T-helper 2 cell treated with Interferon-gamma antibody and Interleukin-4, amounts not matched to agents 5 μg/mL and 100 μg/mL, for 36 hours (primary cell): ENCODE measurements around the gene MAPK8IP1.

Experiments
- DNase-seq: peaks from one replicate; pipeline ENCODE4 v3.0.0; 2021; ENCODE audit warnings: low spot score
- H3K27ac Mint-ChIP-seq: one replicate; pipeline ENCODE4 v1.8.0; 2021; ENCODE audit warnings: mild to moderate bottlenecking, mixed read lengths
- H3K27me3 Mint-ChIP-seq: one replicate; pipeline ENCODE4 v1.8.0; 2021; ENCODE audit warnings: low read depth, mixed read lengths
- H3K36me3 Mint-ChIP-seq: one replicate; pipeline ENCODE4 v1.8.0; 2021; ENCODE audit warnings: low read depth, mixed read lengths
- H3K4me1 Mint-ChIP-seq: one replicate; pipeline ENCODE4 v1.8.0; 2021; ENCODE audit warnings: low read depth, mixed read lengths
- H3K4me3 Mint-ChIP-seq: one replicate; pipeline ENCODE4 v1.8.0; 2022; ENCODE audit warnings: mild to moderate bottlenecking, moderate library complexity, mixed read lengths
- H3K9me3 Mint-ChIP-seq: one replicate; pipeline ENCODE4 v1.8.0; 2021; ENCODE audit warnings: mixed read lengths

Gene MAPK8IP1

DNA sequence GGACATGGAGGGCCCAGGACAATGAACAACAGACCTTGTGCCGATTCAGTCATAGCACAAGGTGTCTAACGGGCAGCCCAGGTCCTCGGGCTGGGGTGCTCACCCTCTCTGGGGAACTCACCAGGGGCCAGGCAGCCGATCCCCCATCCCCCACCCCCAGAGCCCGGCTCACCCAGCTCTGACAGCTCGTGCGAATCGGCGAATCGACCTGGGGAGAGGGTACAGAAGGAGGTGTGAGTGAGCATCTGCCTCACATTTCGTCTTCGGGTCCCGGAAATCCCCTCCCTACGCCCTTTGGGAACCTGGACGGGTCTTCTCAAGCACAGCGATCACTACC, 31.8 kb downstream of the MAPK8IP1 start:
- H3K27ac Mint-ChIP-seq: peak overlapping the region; percentile 96
- H3K27me3 Mint-ChIP-seq: peaks cover 7% of the 10 kb centered on the region
- peaks cover 26% of the 10 kb centered on the region for H3K4me1 Mint-ChIP-seq
- H3K4me3 Mint-ChIP-seq: peak overlapping the region; percentile 98
- H3K9me3 Mint-ChIP-seq: no peaks in the 10 kb centered on the region
- peaks cover 15% of the 10 kb centered on the region for H3K36me3 Mint-ChIP-seq
- no peak for DNase-seq

GRCh38 chr11:45917623-45918330, 32.3 kb downstream of the MAPK8IP1 start, which contains the start of gene PEX16:
TSS of gene PEX16 (minus strand) at chr11:45917877. CDS start at chr11:45917811, 66 bp downstream.
- Mint-ChIP-seq H3K4me1 (peaks cover 26% of the 10 kb centered on the region), H3K4me3 (peak within 1 kb of the TSS; percentile 98), H3K9me3 (no peaks in the 10 kb centered on the region), H3K27ac (peak within 1 kb of the TSS; percentile 96), H3K27me3 (peaks cover 7% of the 10 kb centered on the region), H3K36me3 (peaks cover 15% of the 10 kb centered on the region)
- DNase-seq: peak; percentile 98

- Mint-ChIP-seq H3K4me1 (peaks cover 26% of the 10 kb centered on the region), H3K36me3 (peaks cover 15% of the 10 kb centered on the region), H3K27me3 (peaks cover 10% of the 10 kb centered on the region), H3K27ac (peak overlapping the region; percentile 96), H3K4me3 (peak overlapping the region; percentile 98), H3K9me3 (no peaks in the 10 kb centered on the region)
- peak; percentile 71 for DNase-seq
These were observed 33.0 kb downstream of the MAPK8IP1 start for GRCh38 chr11:45918331-45918941.

- Mint-ChIP-seq H3K9me3 (no peaks in the 10 kb centered on the region), H3K4me3 (peak overlapping the region; percentile 98), H3K36me3 (peaks cover 13% of the 10 kb centered on the region), H3K27ac (peak overlapping the region; percentile 96), H3K4me1 (peaks cover 26% of the 10 kb centered on the region), H3K27me3 (peaks cover 15% of the 10 kb centered on the region)
- DNase-seq: no peak
These were observed 33.7 kb downstream of the MAPK8IP1 start for GRCh38 chr11:45918962-45919675.

GRCh38 chr11:45919806-45920530, 34.5 kb downstream of the MAPK8IP1 start:
- Mint-ChIP-seq H3K36me3 (peaks cover 10% of the 10 kb centered on the region), H3K27me3 (peaks cover 24% of the 10 kb centered on the region), H3K27ac (peak overlapping the region; percentile 31), H3K9me3 (no peaks in the 10 kb centered on the region), H3K4me3 (peak overlapping the region; percentile 98), H3K4me1 (peaks cover 26% of the 10 kb centered on the region)
- no peak for DNase-seq

- peaks cover 27% of the 10 kb centered on the region for H3K27me3 Mint-ChIP-seq
- H3K4me3 Mint-ChIP-seq: peak overlapping the region; percentile 66
- H3K9me3 Mint-ChIP-seq: no peaks in the 10 kb centered on the region
- peaks cover 6% of the 10 kb centered on the region for H3K36me3 Mint-ChIP-seq
- DNase-seq: no peak
- peaks cover 26% of the 10 kb centered on the region for H3K4me1 Mint-ChIP-seq
- H3K27ac Mint-ChIP-seq: no peak overlapping the region
These were observed 35.4 kb downstream of the MAPK8IP1 start for GRCh38 chr11:45920531-45921477.

DNA sequence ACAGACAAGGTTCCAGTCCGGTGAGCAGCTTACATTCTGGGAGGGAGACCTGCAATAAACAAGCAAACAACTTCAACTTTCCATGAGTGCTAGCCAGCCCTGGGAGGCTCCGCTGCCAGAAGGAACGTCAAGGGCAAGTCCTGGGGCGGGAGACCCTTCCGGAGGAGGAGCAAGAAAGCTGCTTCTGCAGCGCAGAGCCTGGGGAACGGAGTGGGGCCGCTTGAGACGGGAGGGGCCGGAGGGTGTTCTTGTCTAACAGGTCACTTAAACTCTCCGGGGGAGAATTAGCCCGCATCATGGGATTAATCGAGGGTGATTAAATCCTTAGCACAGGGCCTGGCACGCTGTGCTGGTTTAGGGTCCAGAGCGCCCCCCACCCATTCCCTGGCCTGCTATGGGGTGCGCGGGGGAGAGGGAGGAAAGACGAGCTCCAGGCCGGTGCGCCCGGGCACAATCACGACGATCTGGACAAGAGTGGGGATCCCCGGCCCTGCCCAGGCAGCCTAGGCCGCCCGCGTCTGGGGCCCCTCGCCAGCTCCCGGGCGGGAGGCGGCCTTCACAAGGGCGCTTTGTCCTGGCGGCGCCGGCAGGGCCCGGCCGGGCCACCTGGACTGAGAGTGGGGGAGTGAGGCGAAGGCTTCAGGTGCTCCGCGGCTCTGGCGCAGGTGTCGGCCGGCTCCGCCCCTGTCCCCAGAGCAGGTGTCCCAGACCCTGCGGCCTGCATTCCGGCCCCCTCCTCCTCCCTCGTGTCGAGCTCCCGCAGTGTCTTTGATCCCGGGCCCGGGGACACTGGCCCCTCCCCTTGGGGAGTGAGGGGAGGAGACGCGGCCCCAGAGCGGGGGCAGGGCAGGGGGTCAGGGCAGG, 36.3 kb downstream of the MAPK8IP1 start:
- H3K36me3 Mint-ChIP-seq: no peaks in the 10 kb centered on the region
- H3K27me3 Mint-ChIP-seq: peaks cover 27% of the 10 kb centered on the region
- H3K9me3 Mint-ChIP-seq: no peaks in the 10 kb centered on the region
- H3K4me1 Mint-ChIP-seq: peaks cover 19% of the 10 kb centered on the region
- H3K4me3 Mint-ChIP-seq: peak overlapping the region; percentile 66
- H3K27ac Mint-ChIP-seq: no peak overlapping the region
- no peak for DNase-seq

DNA sequence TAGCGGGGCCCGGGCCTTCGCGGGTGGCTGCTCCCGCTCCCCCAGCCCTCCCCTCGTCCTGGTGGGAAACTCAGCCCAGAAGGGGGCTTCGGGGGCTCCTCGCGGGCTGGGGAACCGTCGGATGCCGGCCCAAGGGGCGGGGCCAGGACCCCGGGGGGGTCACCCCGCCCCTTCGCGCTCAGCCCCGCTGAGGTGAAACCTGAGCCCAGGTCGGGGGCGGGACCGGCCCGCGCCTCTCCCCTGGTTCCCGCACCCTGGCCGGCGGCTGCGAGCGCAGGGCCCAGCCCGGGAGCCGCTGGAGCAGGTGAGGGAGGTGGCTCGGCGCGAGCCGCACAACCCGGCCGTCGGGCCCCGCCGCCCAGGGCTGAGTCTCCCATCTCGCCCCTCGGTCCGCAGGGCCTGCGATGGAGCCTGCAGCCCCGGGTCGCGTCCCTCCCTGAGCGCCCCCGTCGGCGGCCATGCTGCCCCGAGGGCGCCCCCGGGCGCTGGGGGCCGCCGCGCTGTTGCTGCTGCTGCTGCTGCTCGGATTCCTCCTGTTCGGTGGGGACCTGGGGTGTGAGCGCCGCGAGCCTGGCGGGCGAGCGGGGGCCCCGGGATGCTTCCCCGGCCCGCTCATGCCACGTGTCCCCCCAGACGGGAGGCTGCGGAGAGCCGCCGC, 37.1 kb downstream of the MAPK8IP1 start, which contains the start of gene LARGE2:
Gene LARGE2, plus strand, starts transcription at position 232 of the 658 bp plus-strand sequence. Its CDS starts 227 bp downstream, at position 459.
- Mint-ChIP-seq H3K4me3 (peak within 1 kb of the TSS; percentile 66), H3K4me1 (peaks cover 21% of the 10 kb centered on the region), H3K27me3 (peaks cover 27% of the 10 kb centered on the region), H3K36me3 (no peaks in the 10 kb centered on the region), H3K9me3 (no peaks in the 10 kb centered on the region), H3K27ac (peak within 1 kb of the TSS; percentile 45)
- no peak for DNase-seq

GRCh38 chr11:45924036-45924915, 38.8 kb downstream of the MAPK8IP1 start:
- Mint-ChIP-seq H3K27me3 (peaks cover 27% of the 10 kb centered on the region), H3K36me3 (no peaks in the 10 kb centered on the region), H3K4me1 (peaks cover 12% of the 10 kb centered on the region), H3K9me3 (no peaks in the 10 kb centered on the region), H3K27ac (no peak overlapping the region), H3K4me3 (peak overlapping the region; percentile 46)
- DNase-seq: no peak

GRCh38 chr11:45924927-45925326, 39.5 kb downstream of the MAPK8IP1 start:
- peaks cover 12% of the 10 kb centered on the region for H3K4me1 Mint-ChIP-seq
- H3K36me3 Mint-ChIP-seq: no peaks in the 10 kb centered on the region
- no peak overlapping the region for H3K27ac Mint-ChIP-seq
- no peaks in the 10 kb centered on the region for H3K9me3 Mint-ChIP-seq
- no peak overlapping the region for H3K4me3 Mint-ChIP-seq
- peaks cover 27% of the 10 kb centered on the region for H3K27me3 Mint-ChIP-seq
- DNase-seq: no peak

DNA sequence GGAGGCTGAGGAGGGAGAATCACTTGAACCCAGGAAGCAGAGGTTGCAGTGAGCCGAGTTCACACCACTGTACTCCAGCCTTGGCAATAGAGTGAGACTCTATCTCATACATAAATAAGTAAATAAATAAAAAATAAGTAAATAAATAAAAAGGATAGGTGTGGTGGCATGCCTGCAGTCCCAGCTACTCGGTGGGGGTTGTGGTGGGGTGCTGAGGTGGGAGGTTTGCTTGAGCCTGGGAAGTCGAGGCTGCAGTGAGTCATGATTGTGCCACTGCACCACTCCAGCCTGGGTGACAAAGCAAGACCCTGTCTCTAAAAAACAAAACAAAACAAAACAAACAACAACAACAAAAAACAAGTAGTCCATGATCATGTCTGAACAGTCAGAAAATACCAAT, 40.1 kb downstream of the MAPK8IP1 start:
- Mint-ChIP-seq H3K4me1 (peaks cover 18% of the 10 kb centered on the region), H3K9me3 (no peaks in the 10 kb centered on the region), H3K36me3 (peaks cover 2% of the 10 kb centered on the region), H3K4me3 (no peak overlapping the region), H3K27ac (no peak overlapping the region), H3K27me3 (peaks cover 27% of the 10 kb centered on the region)
- DNase-seq: no peak
